Measurements from ENCODE around the gene TEDC2. TPM values are rescaled to one million over a fixed set of nuclear protein-coding genes. Genes with fewer than 3 reads are reported as not detected.
"Not testable (repeated sequence)": the region's sequence is repeated elsewhere in the genome, so short reads cannot be mapped to it uniquely, and the experiment has no call there.

TEDC2 gene
- total RNA-seq, 4 donors from 2014 or later: 1.3 to 2.5 (median 1.8) TPM; not detected in 1

DNA sequence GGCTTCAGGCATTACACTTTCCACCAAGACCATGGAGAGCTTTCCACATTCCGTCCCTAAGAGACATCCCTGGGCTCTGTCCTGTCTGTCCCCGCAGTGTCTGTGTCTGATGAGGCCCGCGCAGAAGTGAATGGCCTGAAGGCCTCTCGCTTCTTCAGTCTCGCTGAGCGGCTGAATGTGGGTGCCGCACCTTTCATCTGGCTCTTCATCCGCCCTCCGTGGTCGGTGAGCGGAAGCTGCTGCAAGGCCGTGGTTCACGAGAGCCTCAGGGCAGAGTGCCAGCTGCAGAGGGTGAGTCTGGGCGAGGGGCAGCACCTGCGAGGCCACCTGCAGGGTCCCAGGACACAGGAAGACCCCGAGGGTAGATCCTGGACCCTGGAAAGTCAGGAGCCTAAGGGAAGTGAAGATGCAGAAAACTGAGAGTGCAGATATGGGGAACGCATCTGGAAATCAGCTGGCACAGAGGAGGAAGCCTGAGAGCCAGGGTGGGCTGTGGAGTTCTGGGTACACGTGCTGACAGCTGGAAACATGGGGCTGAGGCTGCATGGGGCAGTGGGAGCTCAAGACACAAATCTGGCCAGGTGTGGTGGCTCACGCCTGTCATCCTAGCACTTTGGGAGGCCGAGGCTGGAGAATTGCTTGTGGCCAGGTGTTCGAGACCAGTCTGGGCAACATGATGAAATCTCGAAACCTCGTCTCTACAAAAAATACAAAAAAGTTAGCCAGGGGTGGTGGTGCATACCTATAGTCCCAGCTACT lies 22.7 kb upstream of the TEDC2 start:
- Histone ChIP-seq H3K27me3 (no peaks in the 10 kb centered on the region), H3K4me1 (no peaks in the 10 kb centered on the region), H3K9me3 (no peaks in the 10 kb centered on the region), H3K36me3 (peaks cover 0 to 64% (median 0%) of the 10 kb centered on the region in 3 donors), H3K4me3 (no peak overlapping the region), H3K27ac (no peak overlapping the region)
- DNase-seq (ENCODE audit: low spot score in 2 of 2): no peak
- WGBS, 2 donors: 96 to 98% methylated on average over 23 to 24 of the region's 24 CpGs
- TF ChIP-seq EP300 (IDR thresholded peaks at IDR 0.05) (no peak), POLR2A (IDR thresholded peaks at IDR 0.05) (no peak)
- TF ChIP-seq, protein P1, sequence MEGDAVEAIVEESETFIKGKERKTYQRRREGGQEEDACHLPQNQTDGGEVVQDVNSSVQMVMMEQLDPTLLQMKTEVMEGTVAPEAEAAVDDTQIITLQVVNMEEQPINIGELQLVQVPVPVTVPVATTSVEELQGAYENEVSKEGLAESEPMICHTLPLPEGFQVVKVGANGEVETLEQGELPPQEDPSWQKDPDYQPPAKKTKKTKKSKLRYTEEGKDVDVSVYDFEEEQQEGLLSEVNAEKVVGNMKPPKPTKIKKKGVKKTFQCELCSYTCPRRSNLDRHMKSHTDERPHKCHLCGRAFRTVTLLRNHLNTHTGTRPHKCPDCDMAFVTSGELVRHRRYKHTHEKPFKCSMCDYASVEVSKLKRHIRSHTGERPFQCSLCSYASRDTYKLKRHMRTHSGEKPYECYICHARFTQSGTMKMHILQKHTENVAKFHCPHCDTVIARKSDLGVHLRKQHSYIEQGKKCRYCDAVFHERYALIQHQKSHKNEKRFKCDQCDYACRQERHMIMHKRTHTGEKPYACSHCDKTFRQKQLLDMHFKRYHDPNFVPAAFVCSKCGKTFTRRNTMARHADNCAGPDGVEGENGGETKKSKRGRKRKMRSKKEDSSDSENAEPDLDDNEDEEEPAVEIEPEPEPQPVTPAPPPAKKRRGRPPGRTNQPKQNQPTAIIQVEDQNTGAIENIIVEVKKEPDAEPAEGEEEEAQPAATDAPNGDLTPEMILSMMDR (IDR thresholded peaks at IDR 0.05): no peak

DNA sequence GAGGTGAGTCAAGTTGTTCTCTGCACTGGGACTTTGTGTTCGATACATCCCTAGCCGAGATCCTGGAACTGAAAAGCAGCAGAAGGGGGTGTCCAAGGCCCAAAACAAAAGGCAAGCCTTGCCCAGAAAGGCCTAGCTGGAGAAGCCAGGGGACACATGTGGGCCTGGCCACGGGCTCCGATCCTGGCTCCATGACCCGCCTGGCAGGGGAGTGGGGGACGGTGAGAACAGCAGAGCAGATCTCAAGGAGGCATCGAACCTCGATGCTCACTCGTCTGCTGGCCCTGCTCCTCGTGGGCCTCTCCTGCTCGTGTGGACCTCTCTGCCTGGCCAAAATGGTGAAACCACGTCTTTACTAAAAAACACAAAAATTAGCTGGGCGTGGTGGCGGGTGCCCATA lies 21.8 kb upstream of the TEDC2 start:
- WGBS, 2 donors: 93 to 95% methylated on average over 14 of the region's 14 CpGs
- Histone ChIP-seq H3K36me3 (peaks cover 0 to 55% (median 0%) of the 10 kb centered on the region in 3 donors), H3K27ac (no peak overlapping the region), H3K27me3 (no peaks in the 10 kb centered on the region), H3K4me1 (no peaks in the 10 kb centered on the region), H3K4me3 (no peak overlapping the region), H3K9me3 (no peaks in the 10 kb centered on the region)
- TF ChIP-seq, protein P1 (IDR thresholded peaks at IDR 0.05): no peak
- TF ChIP-seq EP300 (IDR thresholded peaks at IDR 0.05) (no peak), POLR2A (IDR thresholded peaks at IDR 0.05) (no peak)
- no peak for DNase-seq (ENCODE audit: low spot score in 2 of 2)

DNA sequence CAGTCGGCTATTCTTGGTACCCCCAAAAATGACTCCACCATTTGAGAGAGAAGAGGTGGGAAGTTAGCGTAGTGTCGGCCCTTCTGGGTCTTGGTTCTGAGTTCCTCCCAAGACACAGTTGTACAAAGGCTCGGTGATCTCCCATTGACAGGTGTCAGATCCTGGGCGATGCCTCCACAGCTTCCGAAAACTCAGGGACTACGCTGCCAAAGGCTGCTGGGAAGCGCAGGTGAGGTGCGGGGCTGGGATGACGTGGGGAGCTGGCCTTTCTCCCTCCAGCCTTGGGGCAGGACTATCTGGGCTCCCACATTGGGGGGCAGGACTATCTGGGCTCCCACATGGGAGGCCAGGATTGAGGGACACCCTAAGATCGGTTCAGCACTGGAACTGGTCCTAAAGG lies 20.3 kb upstream of the TEDC2 start:
- no peaks in the 10 kb centered on the region for H3K9me3 ChIP-seq
- no peaks in the 10 kb centered on the region for H3K27me3 ChIP-seq
- DNase-seq (ENCODE audit: low spot score in 2 of 2): no peak
- 90 to 95% methylated on average over 2 to 11 of the region's 11 CpGs for WGBS, 2 donors
- TF ChIP-seq POLR2A (IDR thresholded peaks at IDR 0.05) (no peak), EP300 (IDR thresholded peaks at IDR 0.05) (no peak)
- TF ChIP-seq, protein P1 (IDR thresholded peaks at IDR 0.05): no peak
- H3K4me3 ChIP-seq: no peak overlapping the region
- H3K27ac ChIP-seq: no peak overlapping the region
- no peaks in the 10 kb centered on the region for H3K4me1 ChIP-seq
- H3K36me3 ChIP-seq: peaks cover 0 to 59% (median 0%) of the 10 kb centered on the region in 3 donors

DNA sequence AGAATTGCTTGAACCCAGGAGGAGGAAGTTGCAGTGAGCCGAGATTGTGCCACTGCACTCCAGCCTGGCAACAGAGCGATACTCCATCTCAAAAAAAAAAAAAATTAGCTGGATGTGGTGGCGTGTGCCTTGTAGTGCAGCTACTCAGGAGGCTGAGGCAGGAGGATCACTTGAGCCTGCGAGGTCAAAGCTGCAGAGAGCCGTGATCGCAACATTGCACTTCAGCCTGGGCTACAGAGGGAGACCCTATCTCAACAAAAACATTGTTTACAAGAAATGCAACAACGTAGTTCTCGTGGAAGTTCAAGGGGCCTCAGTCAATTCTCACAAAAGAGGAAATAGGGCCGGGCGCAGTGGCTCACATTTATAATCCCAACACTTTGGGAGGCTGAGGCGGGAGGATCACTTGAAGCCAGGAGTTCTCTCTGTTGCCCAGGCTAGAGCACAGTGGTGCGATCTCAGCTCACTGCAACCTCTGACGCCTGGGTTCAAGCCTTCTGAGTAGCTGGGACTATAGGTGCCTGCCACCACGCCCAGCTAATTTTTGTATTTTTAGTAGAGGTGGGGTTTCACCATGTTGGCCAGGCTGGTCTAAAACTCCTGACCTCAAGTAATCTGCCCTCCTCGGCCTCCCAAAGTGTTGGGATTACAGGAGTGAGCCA lies 18.6 kb upstream of the TEDC2 start:
- H3K36me3 ChIP-seq: peaks cover 0 to 69% (median 0%) of the 10 kb centered on the region in 3 donors
- not testable (repeated sequence) for H3K27ac ChIP-seq; H3K4me1 ChIP-seq; H3K27me3 ChIP-seq; H3K9me3 ChIP-seq; DNase-seq (ENCODE audit: low spot score in 2 of 2); H3K4me3 ChIP-seq
- WGBS, 2 donors: 87 to 92% methylated on average over 14 to 15 of the region's 15 CpGs

DNA sequence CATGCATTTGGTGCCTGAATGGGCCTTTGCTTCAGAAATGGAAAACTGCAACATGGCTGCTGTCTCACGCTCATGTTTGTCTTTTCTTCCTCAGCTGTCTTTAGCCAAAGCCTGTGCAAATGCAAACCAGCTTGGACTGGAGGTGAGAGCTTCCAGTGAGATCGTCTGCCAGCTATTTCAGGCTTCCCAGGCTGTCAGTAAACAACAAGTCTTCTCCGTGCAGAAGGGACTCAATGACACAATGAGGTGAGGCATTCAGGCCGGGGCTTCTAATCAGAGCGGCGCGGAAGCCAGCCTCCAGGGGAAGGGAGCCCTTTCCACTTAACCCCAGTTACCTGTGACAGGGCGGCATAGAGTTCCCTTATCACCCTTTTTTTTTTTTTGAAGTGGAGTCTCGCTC lies 16.4 kb upstream of the TEDC2 start:
- Histone ChIP-seq H3K9me3 (no peaks in the 10 kb centered on the region), H3K27ac (no peak overlapping the region), H3K4me1 (no peaks in the 10 kb centered on the region), H3K36me3 (peaks cover 0 to 69% (median 0%) of the 10 kb centered on the region in 3 donors), H3K4me3 (no peak overlapping the region), H3K27me3 (no peaks in the 10 kb centered on the region)
- 86 to 96% methylated on average over 9 of the region's 9 CpGs for WGBS, 2 donors
- TF ChIP-seq EP300 (IDR thresholded peaks at IDR 0.05) (no peak), POLR2A (IDR thresholded peaks at IDR 0.05) (no peak)
- TF ChIP-seq, protein P1 (IDR thresholded peaks at IDR 0.05): no peak
- no peak for DNase-seq (ENCODE audit: low spot score in 2 of 2)
